SJSA1 (cell line): Measurements from ENCODE around the gene CHRNE. TPM values are rescaled to one million over a fixed set of nuclear protein-coding genes. Genes with fewer than 3 reads are reported as not detected.

Experiments
- DNase-seq, 2 experiments: peaks; one replicate each; pipeline ENCODE4 v3.0.0-alpha.2; 2015 to 2020; ENCODE audit warnings: low spot score in 2 of 2, low read depth in 1 of 2
- H3K27ac ChIP-seq: fragments of 250-450 bp; sonication (Bioruptor Pico); 2 replicates; pipeline ENCODE4 v1.5.1; 2020; ENCODE audit warnings: mild to moderate bottlenecking, moderate library complexity
- H3K27me3 ChIP-seq: fragments of 250-450 bp; sonication (Bioruptor Pico); replicated peaks from 2 replicates; pipeline ENCODE4 v1.5.1; 2020; ENCODE audit warnings: mild to moderate bottlenecking, moderate library complexity
- H3K36me3 ChIP-seq: fragments of 250-450 bp; sonication (Bioruptor Pico); 2 replicates; pipeline ENCODE4 v1.5.1; 2020; ENCODE audit warnings: mild to moderate bottlenecking
- H3K4me1 ChIP-seq: fragments of 250-450 bp; sonication (Bioruptor Pico); replicated peaks from 2 replicates; pipeline ENCODE4 v1.6.1; 2021; ENCODE audit warnings: mild to moderate bottlenecking
- H3K4me3 ChIP-seq: fragments of 250-450 bp; sonication (Bioruptor Pico); 2 replicates; pipeline ENCODE4 v1.5.1; 2020; ENCODE audit warnings: mild to moderate bottlenecking
- H3K9me3 ChIP-seq: fragments of 250-450 bp; sonication (Bioruptor Pico); replicated peaks from 2 replicates; pipeline ENCODE4 v1.5.1; 2020; ENCODE audit warnings: mild to moderate bottlenecking
- total RNA-seq: library from RNA; depleted of rRNA; stranded (reverse); fragments of >200 nt; shearing (Covaris generic); gene quantifications from 2 replicates; pipeline ENCODE4 v1.2.3, GENCODE V29; 2014

The CHRNE gene
- total RNA-seq, 1 experiment from 2014 or later = 0.29 TPM

- H3K4me3 ChIP-seq = peak overlapping the region; percentile 92
- peaks cover 76% of the 10 kb centered on the region for H3K36me3 ChIP-seq
- peaks cover 54% of the 10 kb centered on the region for H3K4me1 ChIP-seq
These were observed 42.5 kb upstream of the CHRNE start for GRCh38 chr17:4945176-4945943.

DNA sequence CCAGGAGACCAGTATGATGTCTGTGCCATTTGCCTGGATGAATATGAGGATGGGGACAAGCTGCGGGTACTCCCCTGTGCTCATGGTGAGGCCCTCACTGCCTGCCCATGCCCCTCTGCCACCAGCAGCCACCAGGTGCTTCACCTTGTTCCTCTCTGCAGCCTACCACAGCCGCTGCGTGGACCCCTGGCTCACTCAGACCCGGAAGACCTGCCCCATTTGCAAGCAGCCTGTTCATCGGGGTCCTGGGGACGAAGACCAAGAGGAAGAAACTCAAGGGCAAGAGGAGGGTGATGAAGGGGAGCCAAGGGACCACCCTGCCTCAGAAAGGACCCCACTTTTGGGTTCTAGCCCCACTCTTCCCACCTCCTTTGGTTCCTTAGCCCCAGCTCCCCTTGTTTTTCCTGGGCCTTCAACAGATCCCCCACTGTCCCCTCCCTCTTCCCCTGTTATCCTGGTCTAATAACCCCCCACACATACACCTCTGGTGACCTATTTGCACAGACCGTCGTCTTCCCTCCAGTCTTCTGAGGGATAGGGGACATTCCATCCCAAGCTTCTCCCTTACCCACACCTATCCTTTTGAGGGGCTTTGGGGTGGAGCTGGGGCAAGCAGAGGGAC lies 41.8 kb upstream of the CHRNE start:
- Histone ChIP-seq H3K36me3 (peaks cover 76% of the 10 kb centered on the region), H3K4me3 (no peak overlapping the region), H3K4me1 (peaks cover 48% of the 10 kb centered on the region), H3K9me3 (no peaks in the 10 kb centered on the region), H3K27ac (peak overlapping the region; percentile 50), H3K27me3 (no peaks in the 10 kb centered on the region)
- DNase-seq = no peak

More at GRCh38 chr17:4945176-4945943, 42.5 kb upstream of the CHRNE start:
- peak overlapping the region; percentile 50 for H3K27ac ChIP-seq
- no peaks in the 10 kb centered on the region for H3K9me3 ChIP-seq
- no peaks in the 10 kb centered on the region for H3K27me3 ChIP-seq
- DNase-seq = peak; percentile 76 to 92

DNA sequence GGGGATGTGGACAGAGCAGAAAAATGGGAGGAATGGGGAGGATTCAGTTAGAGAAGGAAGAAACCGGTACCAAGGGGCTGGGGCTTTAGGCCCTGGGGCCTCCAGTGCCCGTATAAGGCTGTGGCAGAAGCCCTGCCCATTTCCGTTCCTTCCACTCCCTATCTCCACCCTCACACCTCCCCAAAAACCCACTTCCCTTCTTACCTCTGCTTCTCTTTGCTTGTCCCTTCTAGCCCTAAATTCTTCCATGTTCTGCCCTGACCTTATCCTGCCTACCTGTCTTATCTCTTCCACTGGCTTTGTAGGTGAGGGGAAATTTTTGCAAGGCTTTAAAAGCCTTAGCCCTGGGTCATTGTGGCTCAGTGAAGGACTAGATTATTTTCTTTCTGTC lies 41.3 kb upstream of the CHRNE start:
- Histone ChIP-seq H3K4me3 (no peak overlapping the region), H3K9me3 (no peaks in the 10 kb centered on the region), H3K4me1 (peaks cover 43% of the 10 kb centered on the region), H3K36me3 (peaks cover 76% of the 10 kb centered on the region), H3K27me3 (no peaks in the 10 kb centered on the region), H3K27ac (no peak overlapping the region)
- DNase-seq = no peak

GRCh38 chr17:4942760-4943508 lies 40.0 kb upstream of the CHRNE start:
- Histone ChIP-seq H3K9me3 (no peaks in the 10 kb centered on the region), H3K27me3 (no peaks in the 10 kb centered on the region), H3K27ac (no peak overlapping the region), H3K4me1 (peaks cover 43% of the 10 kb centered on the region), H3K4me3 (no peak overlapping the region), H3K36me3 (peaks cover 82% of the 10 kb centered on the region)
- DNase-seq = no peak

DNA sequence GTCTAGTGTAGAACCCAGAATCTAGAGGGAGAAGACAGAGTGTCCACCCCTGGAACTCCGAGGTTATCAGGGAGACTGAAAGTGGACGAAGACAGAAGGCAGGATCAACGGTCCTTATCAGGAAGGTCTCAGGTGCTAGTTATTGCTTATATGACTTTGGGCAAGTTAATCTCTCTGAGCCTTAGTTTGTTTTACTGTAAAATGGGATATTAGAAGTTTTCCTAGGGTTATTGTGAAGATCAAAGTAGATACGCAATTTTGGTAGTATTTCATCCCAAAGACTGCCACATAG lies 38.4 kb upstream of the CHRNE start:
- no peak for DNase-seq
- peak overlapping the region; percentile 59 for H3K4me3 ChIP-seq
- no peak overlapping the region for H3K27ac ChIP-seq
- H3K9me3 ChIP-seq = no peaks in the 10 kb centered on the region
- H3K4me1 ChIP-seq = peaks cover 41% of the 10 kb centered on the region
- peaks cover 75% of the 10 kb centered on the region for H3K36me3 ChIP-seq
- H3K27me3 ChIP-seq = no peaks in the 10 kb centered on the region

DNA sequence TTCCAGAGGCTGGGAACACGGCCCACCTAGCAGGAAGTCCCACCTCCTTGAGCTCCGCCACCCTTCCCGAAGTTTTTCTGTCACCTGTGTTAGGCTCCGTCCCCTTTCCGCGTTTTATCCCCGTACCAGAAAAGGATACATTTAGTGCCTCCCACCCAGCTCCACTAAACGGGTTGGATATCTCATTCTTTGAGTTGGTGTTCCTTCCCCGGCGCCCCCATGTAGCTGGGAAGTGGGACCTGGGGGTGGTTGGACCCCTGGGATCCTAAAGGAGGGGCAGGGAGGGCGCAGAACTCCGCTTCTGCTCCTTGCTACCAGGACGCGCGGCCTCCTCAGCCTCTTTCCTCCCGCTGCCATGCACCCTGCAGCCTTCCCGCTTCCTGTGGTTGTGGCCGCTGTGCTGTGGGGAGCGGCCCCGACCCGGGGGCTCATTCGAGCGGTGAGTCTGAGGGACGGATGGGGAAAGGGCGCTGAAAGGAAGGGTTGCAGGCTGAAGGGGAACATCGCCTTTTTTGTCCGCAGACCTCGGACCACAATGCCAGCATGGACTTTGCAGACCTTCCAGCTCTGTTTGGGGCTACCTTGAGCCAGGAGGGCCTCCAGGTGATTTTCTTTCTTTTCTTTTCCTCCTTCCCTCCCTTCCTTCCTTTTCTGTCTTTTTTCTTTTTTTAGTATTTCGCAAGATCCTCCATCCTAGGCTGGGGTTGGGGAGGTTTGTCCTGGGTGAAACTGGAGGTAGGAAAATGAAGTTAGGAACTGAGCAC lies 37.8 kb upstream of the CHRNE start:
- Histone ChIP-seq H3K36me3 (peaks cover 69% of the 10 kb centered on the region), H3K27ac (peak overlapping the region; percentile 79), H3K9me3 (no peaks in the 10 kb centered on the region), H3K4me1 (peaks cover 37% of the 10 kb centered on the region), H3K27me3 (no peaks in the 10 kb centered on the region), H3K4me3 (peak overlapping the region; percentile 59)
- no peak for DNase-seq

DNA sequence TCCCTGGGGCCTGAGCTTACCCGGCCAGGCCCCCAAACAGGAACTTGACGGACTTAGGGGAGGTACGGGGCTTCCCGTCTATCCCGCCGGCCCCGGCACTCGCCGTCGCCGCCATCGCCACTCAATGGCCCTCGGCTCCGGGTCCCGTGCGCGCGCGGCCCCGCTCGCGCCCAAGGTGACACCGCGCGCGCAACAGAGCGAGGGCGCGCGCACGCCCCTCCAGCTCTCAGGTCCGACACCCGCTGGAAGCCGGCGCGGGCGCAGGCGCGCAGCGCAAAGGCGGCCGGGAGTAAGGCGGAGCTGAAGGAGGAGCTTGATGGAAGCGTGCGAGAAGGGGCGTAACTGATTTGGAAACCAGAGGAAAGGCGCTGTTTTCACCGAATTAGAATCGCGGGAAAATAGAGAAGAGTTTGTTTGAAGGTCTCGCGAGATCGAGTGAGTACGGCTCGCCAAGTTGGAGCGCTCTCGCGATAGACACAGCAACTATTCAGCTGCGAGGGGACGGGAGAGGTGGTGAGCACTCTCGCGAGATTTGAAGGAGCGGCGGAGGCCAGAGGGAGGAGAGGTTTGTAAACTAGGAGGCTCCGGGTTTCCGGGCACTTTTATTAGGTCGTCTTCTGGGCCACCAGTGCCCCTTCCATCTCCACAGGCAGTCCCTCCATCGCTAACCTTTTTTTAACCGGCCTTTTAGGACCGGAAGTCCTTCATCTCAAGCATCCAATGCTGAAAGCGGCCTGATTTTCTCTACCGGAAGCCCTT lies 37.1 kb upstream of the CHRNE start, which contains the start of the genes RNF167 and SLC25A11:
Gene RNF167 (plus strand): TSS at position 473 of the 759 bp plus-strand sequence. CDS start 642 bp downstream, outside the sequence.
Gene SLC25A11 (minus strand): TSS at position 251 of the 759 bp plus-strand sequence. CDS start 136 bp downstream, at position 115.
- H3K27ac ChIP-seq = peak within 1 kb of the TSS; percentile 79
- H3K4me3 ChIP-seq = peak within 1 kb of the TSS; percentile 59
- peak; percentile 97 to 99 for DNase-seq
- H3K27me3 ChIP-seq = no peaks in the 10 kb centered on the region
- peaks cover 29% of the 10 kb centered on the region for H3K4me1 ChIP-seq
- H3K36me3 ChIP-seq = peaks cover 62% of the 10 kb centered on the region
- H3K9me3 ChIP-seq = no peaks in the 10 kb centered on the region

DNA sequence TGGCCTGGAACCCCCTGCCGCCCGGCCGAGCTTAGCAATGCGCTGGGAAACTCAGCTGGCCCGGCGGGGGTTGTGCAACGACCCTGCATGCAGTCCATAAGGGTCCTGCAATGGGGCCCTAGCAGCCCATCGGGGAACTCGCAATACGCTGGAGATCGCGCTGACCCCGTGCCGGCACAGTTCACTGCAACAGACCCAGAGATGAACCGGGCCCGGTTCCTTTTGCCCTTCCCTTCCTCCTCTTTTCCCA lies 36.6 kb upstream of the CHRNE start:
- DNase-seq = no peak
- H3K36me3 ChIP-seq = peaks cover 57% of the 10 kb centered on the region
- H3K27me3 ChIP-seq = no peaks in the 10 kb centered on the region
- no peak overlapping the region for H3K27ac ChIP-seq
- peak overlapping the region; percentile 59 for H3K4me3 ChIP-seq
- peaks cover 26% of the 10 kb centered on the region for H3K4me1 ChIP-seq
- no peaks in the 10 kb centered on the region for H3K9me3 ChIP-seq

GRCh38 chr17:4938688-4939545 lies 36.0 kb upstream of the CHRNE start:
- DNase-seq = peak in 1 of 2 experiments; percentile 14
- no peaks in the 10 kb centered on the region for H3K27me3 ChIP-seq
- H3K4me3 ChIP-seq = peak overlapping the region; percentile 59
- peaks cover 51% of the 10 kb centered on the region for H3K36me3 ChIP-seq
- peaks cover 28% of the 10 kb centered on the region for H3K4me1 ChIP-seq
- H3K27ac ChIP-seq = no peak overlapping the region
- no peaks in the 10 kb centered on the region for H3K9me3 ChIP-seq

DNA sequence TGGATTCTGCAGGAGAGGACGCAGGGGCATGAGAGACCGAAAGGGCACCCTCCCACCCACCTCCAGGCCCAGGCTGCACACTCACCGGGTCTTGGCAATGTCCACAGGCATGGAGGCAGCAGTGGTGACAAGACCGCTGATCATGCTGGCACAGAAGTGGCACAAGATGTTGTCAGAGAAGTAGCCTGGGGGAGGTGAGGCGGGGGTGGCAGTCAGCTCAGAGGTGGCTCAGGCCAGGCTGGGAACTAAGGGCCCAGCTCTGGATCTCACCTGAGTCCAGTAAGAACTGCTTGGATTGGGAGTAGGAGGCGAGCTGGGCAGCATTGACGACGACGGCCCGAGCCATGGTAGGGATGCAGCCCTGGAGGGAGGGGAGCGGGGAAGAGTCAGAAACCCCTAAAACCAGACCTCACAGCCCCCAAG lies 35.2 kb upstream of the CHRNE start:
- DNase-seq = no peak
- Histone ChIP-seq H3K9me3 (no peaks in the 10 kb centered on the region), H3K4me3 (no peak overlapping the region), H3K4me1 (peaks cover 34% of the 10 kb centered on the region), H3K27ac (no peak overlapping the region), H3K27me3 (no peaks in the 10 kb centered on the region), H3K36me3 (peaks cover 43% of the 10 kb centered on the region)

GRCh38 chr17:4937553-4937952 lies 34.7 kb upstream of the CHRNE start:
- no peak for DNase-seq
- Histone ChIP-seq H3K36me3 (peaks cover 38% of the 10 kb centered on the region), H3K9me3 (no peaks in the 10 kb centered on the region), H3K4me3 (no peak overlapping the region), H3K27me3 (no peaks in the 10 kb centered on the region), H3K4me1 (peaks cover 34% of the 10 kb centered on the region), H3K27ac (no peak overlapping the region)

DNA sequence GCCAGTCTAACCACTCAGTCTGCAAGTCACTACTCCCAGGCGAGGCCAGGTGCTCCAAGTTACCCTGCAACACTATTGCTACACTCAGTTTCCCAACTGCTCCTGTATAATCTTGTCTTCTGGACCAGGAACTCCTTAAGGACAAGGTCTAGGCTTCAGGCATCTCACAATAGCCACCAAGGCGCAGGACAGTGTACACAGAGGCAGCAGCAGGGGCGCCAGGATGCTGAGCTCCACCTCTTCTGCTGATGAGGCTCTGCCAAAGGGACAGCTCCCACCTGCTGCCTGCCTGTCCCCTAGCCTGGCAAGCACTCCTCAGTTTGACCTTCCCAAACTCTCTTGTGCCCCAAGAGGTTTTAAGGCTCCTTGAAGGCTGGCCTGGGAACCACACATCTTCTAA lies 33.5 kb upstream of the CHRNE start:
- Histone ChIP-seq H3K27me3 (no peaks in the 10 kb centered on the region), H3K9me3 (no peaks in the 10 kb centered on the region), H3K4me3 (no peak overlapping the region), H3K4me1 (peaks cover 28% of the 10 kb centered on the region), H3K27ac (no peak overlapping the region), H3K36me3 (peaks cover 28% of the 10 kb centered on the region)
- DNase-seq = no peak
